Omental fat pad (tissue), 4 donors: Measurements from ENCODE around the gene PKNOX2. TPM values are rescaled to one million over a fixed set of nuclear protein-coding genes. Genes with fewer than 3 reads are reported as not detected.

ENCODE experiments used
- ATAC-seq: fragments of 150-250 bp; one replicate; pipeline ENCODE4 v1.9.1; 2016; ENCODE audit warnings: mild to moderate bottlenecking, moderate library complexity; ENCODE audit not compliant: low FRiP score
- DNase-seq: peaks from one replicate; pipeline ENCODE4 v3.0.0-alpha.2; 2019; ENCODE audit warnings: low spot score
- CTCF ChIP-seq, 3 donors: fragments of 450-650 bp; IDR thresholded peaks; one replicate each; pipeline ENCODE4 v1.5.1; 2016 to 2017; ENCODE audit warnings: antibody characterized with exemption in 3 of 3, mild to moderate bottlenecking in 3 of 3, moderate library complexity in 2 of 3
- total RNA-seq, 4 donors: library from RNA; depleted of rRNA; stranded (reverse); fragments of >200 nt; gene quantifications; one replicate each; pipeline ENCODE4 v1.1.0, GENCODE V29; 2016

Gene PKNOX2
- total RNA-seq, 4 donors from 2014 or later: 0.19 to 2.7 (median 0.82) TPM

- no peak for DNase-seq
- no peak for TF ChIP-seq CTCF (IDR thresholded peaks at IDR 0.05)
These were observed 92.6 kb downstream of the PKNOX2 start for GRCh38 chr11:125257190-125257579.

GRCh38 chr11:125257751-125258150 is 93.2 kb downstream of the PKNOX2 start:
- ATAC-seq: no peak
- DNase-seq: no peak
- no peak for TF ChIP-seq CTCF (IDR thresholded peaks at IDR 0.05)

More at GRCh38 chr11:125257190-125257579, 92.6 kb downstream of the PKNOX2 start:
- no peak for ATAC-seq

GRCh38 chr11:125258291-125259032 is 93.9 kb downstream of the PKNOX2 start:
- no peak for TF ChIP-seq CTCF (IDR thresholded peaks at IDR 0.05)
- ATAC-seq: no peak
- no peak for DNase-seq

GRCh38 chr11:125261588-125261987 is 97.0 kb downstream of the PKNOX2 start:
- ATAC-seq (no peak), DNase-seq (no peak)
- no peak for TF ChIP-seq CTCF (IDR thresholded peaks at IDR 0.05)

- DNase-seq: no peak
- no peak for ATAC-seq
- no peak for TF ChIP-seq CTCF (IDR thresholded peaks at IDR 0.05)
These were observed 97.8 kb downstream of the PKNOX2 start for GRCh38 chr11:125262194-125262829.

- DNase-seq (no peak), ATAC-seq (no peak)
- TF ChIP-seq CTCF (IDR thresholded peaks at IDR 0.05): no peak
These were observed 98.3 kb downstream of the PKNOX2 start for GRCh38 chr11:125262830-125263218.
